Esophagus squamous epithelium (tissue), 5 donors: Measurements from ENCODE around the gene UBE2D2. TPM values are rescaled to one million over a fixed set of nuclear protein-coding genes. Genes with fewer than 3 reads are reported as not detected.

Experiments used
- DNase-seq: peaks from one replicate; lab custom pipeline; 2025; lab: John Stamatoyannopoulos, UW
- H3K27ac ChIP-seq, 4 donors: fragments of 200-600 bp; sonication (generic); one replicate each; pipeline ENCODE4 v1.5.1; 2016 to 2019; ENCODE audit warnings: mild to moderate bottlenecking in 1 of 4
- H3K27me3 ChIP-seq, 4 donors: fragments of 200-600 bp; sonication (generic); 1 replicate in 3 of 4; 2 replicates in 1 of 4; pipeline versions ENCODE4 v1.5.1 to v1.6.0; 2017 to 2021; ENCODE audit warnings: antibody characterized with exemption in 1 of 4
- H3K36me3 ChIP-seq, 3 donors: fragments of 200-600 bp; sonication (generic); one replicate each; pipeline ENCODE4 v1.5.1; 2016 to 2019
- H3K4me1 ChIP-seq, 3 donors: fragments of 200-600 bp; sonication (generic); one replicate each; pipeline ENCODE4 v1.5.1; 2017 to 2019
- H3K4me3 ChIP-seq, 4 donors: fragments of 200-600 bp; sonication (generic); 1 replicate in 3 of 4; 2 replicates in 1 of 4; pipeline ENCODE4 v1.5.1; 2016 to 2019; ENCODE audit warnings: mild to moderate bottlenecking in 2 of 4, moderate library complexity in 1 of 4
- H3K9me3 ChIP-seq, 3 donors: fragments of 200-600 bp; sonication (generic); one replicate each; pipeline ENCODE4 v1.5.1; 2016 to 2019
- CTCF ChIP-seq, 6 experiments: fragments of 450-650 bp in 4 of 6; fragments of 200-600 bp in 2 of 6; sonication (generic) in 2 of 6; IDR thresholded peaks; one replicate each; pipeline ENCODE4 v1.5.1; 2016 to 2019; ENCODE audit warnings: antibody characterized with exemption in 6 of 6, mild to moderate bottlenecking in 4 of 6, moderate library complexity in 4 of 6
- POLR2A ChIP-seq, 4 donors: fragments of 450-650 bp; IDR thresholded peaks; one replicate each; pipeline ENCODE4 v1.6.1; 2017; ENCODE audit warnings: antibody characterized with exemption in 4 of 4, mild to moderate bottlenecking in 4 of 4, moderate library complexity in 3 of 4
- WGBS, 2 donors: methylation state at CpG; one replicate each; pipeline ENCODE4 v1.1.5; 2018; 5-methylcytosine and 5-hydroxymethylcytosine counted together
- intact Hi-C: fragments of 100-400 bp; cut with DNase I; formaldehyde crosslinking; loops from one replicate; pipeline ENCODE4 v1.15.0; 2022
- total RNA-seq, 4 donors: library from RNA; depleted of rRNA; stranded (reverse); fragments of >200 nt; gene quantifications; one replicate each; pipeline ENCODE4 v1.1.0, GENCODE V29; 2016
- donor health status: DM: yes; HTN: yes; CAD: no.

UBE2D2 gene
- total RNA-seq, 4 donors from 2014 or later: 63.7 to 85.4 (median 81.1) TPM

GRCh38 chr5:139642891-139643871, 82.0 kb downstream of the UBE2D2 start:
- no peak for DNase-seq
- WGBS, 2 donors: 30 to 44% methylated on average over 2 to 4 of the region's 16 CpGs
- peaks cover 30 to 83% (median 33%) of the 10 kb centered on the region in 3 donors for H3K4me1 ChIP-seq

GRCh38 chr5:139644001-139644456, 82.9 kb downstream of the UBE2D2 start:
- H3K27ac ChIP-seq: peak overlapping the region in 2 of 4 donors; percentile 51 to 74
- no peaks in the 10 kb centered on the region for H3K9me3 ChIP-seq
- WGBS, 2 donors: no CpG with 5 or more reads among the region's 5 CpGs
- TF ChIP-seq POLR2A (IDR thresholded peaks at IDR 0.05): no peak
- no peak for TF ChIP-seq CTCF (IDR thresholded peaks at IDR 0.05)
- H3K27me3 ChIP-seq: peaks cover 0 to 10% (median 0%) of the 10 kb centered on the region in 4 donors
- intact Hi-C loops: no loop called here
- no peaks in the 10 kb centered on the region for H3K36me3 ChIP-seq
- DNase-seq: no peak
- H3K4me3 ChIP-seq: no peak overlapping the region
- H3K4me1 ChIP-seq: peaks cover 23 to 81% (median 27%) of the 10 kb centered on the region in 3 donors

More at GRCh38 chr5:139642891-139643871, 82.0 kb downstream of the UBE2D2 start:
- peaks cover 0 to 5% (median 0%) of the 10 kb centered on the region in 4 donors for H3K27me3 ChIP-seq
- intact Hi-C loops: no loop called here
- TF ChIP-seq CTCF (IDR thresholded peaks at IDR 0.05): no peak
- TF ChIP-seq POLR2A (IDR thresholded peaks at IDR 0.05): no peak
- H3K36me3 ChIP-seq: no peaks in the 10 kb centered on the region
- peak overlapping the region; percentile 18 to 74 (median 44) for H3K27ac ChIP-seq
- no peaks in the 10 kb centered on the region for H3K9me3 ChIP-seq
- no peak overlapping the region for H3K4me3 ChIP-seq

- peaks cover 23 to 81% (median 23%) of the 10 kb centered on the region in 3 donors for H3K4me1 ChIP-seq
- 92% methylated on average over 3 of the region's 3 CpGs; no CpG with 5 or more reads in 1 of the 2 donors for WGBS, 2 donors
- DNase-seq: no peak
Measured at GRCh38 chr5:139644646-139645429, 83.7 kb downstream of the UBE2D2 start.

GRCh38 chr5:139645430-139645871, 84.3 kb downstream of the UBE2D2 start:
- no peak overlapping the region for H3K27ac ChIP-seq
- WGBS, 2 donors: 40 to 86% methylated on average over 1 to 2 of the region's 3 CpGs
- no peaks in the 10 kb centered on the region for H3K36me3 ChIP-seq
- H3K4me1 ChIP-seq: peaks cover 27 to 81% (median 28%) of the 10 kb centered on the region in 3 donors
- TF ChIP-seq CTCF (IDR thresholded peaks at IDR 0.05): no peak
- TF ChIP-seq POLR2A (IDR thresholded peaks at IDR 0.05): no peak
- H3K27me3 ChIP-seq: peaks cover 0 to 24% (median 1%) of the 10 kb centered on the region in 4 donors
- no peaks in the 10 kb centered on the region for H3K9me3 ChIP-seq
- DNase-seq: no peak
- intact Hi-C loops: no loop called here
- no peak overlapping the region for H3K4me3 ChIP-seq

More at GRCh38 chr5:139644646-139645429, 83.7 kb downstream of the UBE2D2 start:
- Histone ChIP-seq H3K27me3 (peaks cover 0 to 18% (median under 1%) of the 10 kb centered on the region in 4 donors), H3K27ac (no peak overlapping the region), H3K4me3 (no peak overlapping the region), H3K36me3 (no peaks in the 10 kb centered on the region), H3K9me3 (no peaks in the 10 kb centered on the region)
- TF ChIP-seq CTCF (IDR thresholded peaks at IDR 0.05): no peak
- TF ChIP-seq POLR2A (IDR thresholded peaks at IDR 0.05): no peak
- intact Hi-C loops: no loop called here
